DMS114 treated with DMSO at 0.1 percent for 48 hours (cell line): Measurements from ENCODE around the gene YTHDC2.
"Not testable (repeated sequence)": the region's sequence is repeated elsewhere in the genome, so short reads cannot be mapped to it uniquely, and the experiment has no call there.

ENCODE experiments used
- DNase-seq: peaks from one replicate; lab custom pipeline; 2025; ENCODE audit not compliant: unreplicated experiment; lab: John Stamatoyannopoulos, UW

YTHDC2 gene

DNA sequence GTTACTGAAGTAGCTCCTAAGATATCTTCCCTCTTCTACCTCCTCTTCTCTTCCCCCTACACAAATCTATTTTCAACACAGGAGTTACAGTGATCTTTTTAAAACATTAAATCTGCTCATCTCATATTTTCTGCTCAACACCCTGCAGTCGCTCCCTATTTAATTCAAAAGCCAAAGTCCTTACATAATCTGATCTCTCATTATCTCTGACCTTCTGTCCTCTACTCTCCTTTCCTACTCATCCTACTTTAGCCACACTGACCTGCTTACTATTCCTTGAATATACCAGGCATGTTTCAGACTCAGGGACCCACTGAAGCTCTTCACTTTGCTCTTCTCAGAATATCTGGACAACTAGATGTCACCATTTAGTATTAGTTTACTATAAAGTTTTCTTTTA is 87.9 kb downstream of the YTHDC2 start:
- DNase-seq = no peak

DNA sequence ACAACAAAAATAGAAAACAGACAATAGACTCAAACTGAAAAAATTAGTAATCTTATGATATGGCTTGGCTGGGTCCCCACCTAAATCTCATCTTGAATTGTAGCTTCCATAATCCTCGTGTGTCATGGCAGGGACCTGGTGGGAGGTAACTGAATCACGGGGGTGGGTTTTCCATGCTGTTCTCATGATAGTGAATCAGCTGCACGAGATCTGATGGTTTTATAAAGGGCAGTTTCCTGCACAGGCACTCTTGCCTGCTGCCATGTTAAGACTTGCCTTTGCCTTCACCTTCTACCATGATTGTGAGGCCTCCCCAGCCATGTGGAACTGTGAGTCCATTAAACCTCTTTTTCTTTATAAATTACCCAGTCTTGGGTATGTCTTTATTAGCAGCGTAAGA is 89.8 kb downstream of the YTHDC2 start:
- DNase-seq = not testable (repeated sequence)

DNA sequence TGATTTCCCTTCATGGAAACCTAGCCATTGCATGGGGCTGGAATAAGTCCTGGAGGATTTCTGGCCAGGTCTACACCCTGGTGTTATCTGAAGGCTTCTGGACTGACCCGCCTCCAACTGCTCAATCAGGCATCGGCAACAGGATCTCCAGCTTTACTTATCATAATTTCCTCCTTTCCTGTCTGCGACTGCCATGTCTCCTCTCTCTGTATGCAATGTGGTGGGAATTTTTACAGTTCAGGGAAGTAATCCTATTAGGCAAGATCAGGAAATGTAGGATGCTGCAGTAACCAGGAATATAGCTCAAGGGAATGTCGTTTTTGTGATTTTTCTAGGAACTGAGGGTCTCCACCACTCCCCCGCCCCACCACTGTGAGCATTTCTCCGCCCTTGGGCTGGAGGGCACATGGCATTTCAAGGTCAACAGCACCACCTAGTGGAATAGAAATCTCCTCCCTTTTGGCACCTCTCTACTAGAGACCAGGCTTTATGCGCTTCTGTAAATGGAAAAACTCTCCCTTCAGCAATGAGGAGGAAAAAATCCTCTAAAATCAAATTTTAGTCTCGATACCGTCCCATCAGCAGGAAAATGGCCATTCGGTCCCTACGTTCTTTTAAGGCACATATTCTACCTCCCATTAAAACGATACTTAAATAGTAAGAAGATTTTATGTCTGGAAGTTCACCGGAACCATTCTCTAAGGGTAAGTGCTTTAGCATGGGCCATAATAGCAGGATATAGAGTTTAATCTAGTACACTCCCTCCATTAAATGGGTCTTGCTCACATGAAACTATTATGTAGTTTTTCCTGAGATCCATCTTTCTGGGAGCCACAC is 93.0 kb downstream of the YTHDC2 start:
- DNase-seq = peak; percentile 35

DNA sequence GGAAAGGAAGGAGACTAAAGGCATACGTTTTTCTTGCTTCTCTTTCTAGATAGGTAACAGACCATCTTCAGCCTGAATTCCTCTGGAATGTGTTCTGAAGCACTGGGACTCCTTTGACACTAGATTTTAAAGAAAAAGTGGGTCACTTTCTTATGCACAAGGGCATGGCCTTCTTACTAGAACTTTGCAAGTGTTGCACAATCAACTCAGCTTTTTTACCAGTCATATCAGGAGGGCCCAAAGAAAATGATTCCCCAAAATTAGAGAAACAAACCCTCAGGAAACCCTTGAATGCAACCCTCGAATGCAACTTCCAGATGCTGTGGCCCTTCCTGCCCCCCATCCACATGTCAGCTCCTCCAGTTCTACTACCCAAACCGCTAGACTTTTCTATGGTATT is 93.9 kb downstream of the YTHDC2 start:
- no peak for DNase-seq

DNA sequence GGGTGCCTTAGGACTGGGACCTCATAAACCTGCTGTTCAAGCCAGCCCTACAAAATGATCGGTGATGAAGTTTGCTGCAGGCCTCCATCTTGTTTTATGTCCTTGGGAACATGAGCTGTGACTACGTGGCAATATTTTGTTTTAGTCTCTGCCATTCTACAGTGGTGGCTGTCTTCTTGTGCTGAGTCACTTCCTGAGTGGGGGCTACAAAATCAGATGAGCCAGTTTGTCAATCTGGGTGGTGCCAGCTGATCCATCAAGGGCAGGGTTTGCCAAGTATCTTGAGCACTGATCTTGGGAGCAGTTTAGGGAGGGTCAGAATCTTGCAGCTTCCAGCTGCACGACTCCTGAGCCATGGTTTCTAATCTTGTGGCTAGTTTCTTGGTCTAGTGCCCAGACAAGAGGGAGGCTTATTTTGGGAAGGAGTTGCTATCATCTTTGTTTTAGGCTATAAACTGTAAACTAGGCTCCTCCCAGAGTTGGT is 94.7 kb downstream of the YTHDC2 start:
- DNase-seq = no peak

DNA sequence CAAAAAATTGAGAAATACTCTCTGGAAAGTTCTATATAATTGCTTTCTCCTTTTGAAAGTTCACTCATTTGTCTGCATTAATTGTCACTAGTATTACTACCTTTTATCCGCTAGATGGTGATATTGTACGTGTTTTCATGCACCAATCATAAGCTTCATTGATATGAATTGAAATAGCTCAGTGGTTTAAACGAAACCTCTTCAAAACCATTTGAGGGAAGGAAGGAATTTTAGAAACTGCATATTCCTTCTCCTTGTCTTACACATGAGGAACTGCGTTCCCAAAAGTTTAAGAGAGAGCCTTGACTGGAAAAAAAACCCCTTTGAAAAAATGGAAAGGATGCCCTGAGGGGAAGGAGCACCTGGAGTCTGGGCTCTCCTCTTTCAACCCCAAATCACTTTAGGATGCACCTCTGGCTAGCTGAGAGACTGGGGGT is 98.6 kb downstream of the YTHDC2 start:
- DNase-seq = peak; percentile 59

DNA sequence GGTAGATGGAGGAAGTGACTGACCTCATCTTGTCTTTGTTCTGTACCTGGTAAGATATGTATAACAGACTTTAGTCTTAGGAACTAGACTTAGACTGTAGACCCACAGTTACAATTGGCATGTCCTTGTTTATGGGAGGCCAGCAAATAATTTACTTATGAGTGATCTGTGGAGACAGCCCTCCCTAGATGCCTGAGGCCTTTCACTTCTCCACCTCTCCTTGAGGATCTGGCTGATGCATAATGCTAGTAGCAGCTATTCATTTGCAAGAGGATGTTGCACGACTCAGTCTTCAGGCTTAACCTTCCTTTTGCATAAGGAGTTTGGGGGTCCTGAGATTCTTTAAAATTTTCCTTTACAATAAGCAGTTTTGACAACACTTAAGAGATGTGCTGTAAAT is 100.7 kb downstream of the YTHDC2 start:
- DNase-seq = no peak

DNA sequence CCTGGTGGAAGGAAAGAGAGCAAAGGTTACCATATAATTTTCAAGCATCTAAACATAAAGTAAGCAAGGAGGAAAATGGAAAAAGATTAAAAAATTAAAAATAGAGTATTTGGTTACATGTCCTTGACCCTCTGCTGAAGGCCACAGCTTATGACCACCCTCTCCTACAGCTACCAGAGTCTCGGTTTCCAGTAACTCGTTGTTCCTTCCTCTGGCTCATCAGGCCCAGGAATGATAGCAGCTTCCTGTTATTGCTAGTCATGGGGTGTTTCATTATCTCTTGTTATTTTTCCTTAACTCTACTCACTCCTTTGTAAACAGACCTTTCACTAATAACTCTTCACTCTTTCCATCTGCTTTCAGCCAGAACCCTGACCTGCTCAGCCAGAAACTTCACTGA is 102.2 kb downstream of the YTHDC2 start:
- DNase-seq = no peak

DNA sequence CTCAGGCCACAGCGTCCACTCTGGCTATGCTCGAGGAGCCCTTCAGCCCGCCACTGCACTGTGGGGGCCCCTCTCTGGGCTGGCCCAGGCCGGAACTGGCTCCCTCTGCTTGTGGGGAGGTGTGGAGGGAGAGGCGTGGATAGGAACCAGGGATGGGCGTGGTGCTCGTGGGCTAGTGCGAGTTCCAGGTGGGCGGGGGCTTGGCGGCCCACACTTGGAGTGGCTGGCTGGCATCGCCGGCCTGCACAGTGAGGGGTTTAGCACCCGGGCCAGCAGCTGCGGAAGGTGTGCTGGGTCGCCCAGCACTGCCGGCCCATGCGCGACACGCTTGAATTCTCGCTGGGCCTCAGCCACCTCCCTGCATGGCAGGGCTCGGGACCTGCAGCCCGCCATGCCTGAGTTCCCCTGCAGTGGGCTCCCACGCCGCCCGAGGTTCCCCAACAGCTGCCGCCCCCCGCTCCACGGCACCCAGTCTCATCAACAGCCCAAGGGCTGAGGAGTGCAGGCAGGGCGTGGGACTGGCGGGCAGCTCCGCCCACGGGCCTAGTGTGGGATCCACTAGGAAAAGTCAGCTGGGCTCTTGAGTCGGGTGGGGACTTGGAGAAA is 103.8 kb downstream of the YTHDC2 start:
- no peak for DNase-seq

DNA sequence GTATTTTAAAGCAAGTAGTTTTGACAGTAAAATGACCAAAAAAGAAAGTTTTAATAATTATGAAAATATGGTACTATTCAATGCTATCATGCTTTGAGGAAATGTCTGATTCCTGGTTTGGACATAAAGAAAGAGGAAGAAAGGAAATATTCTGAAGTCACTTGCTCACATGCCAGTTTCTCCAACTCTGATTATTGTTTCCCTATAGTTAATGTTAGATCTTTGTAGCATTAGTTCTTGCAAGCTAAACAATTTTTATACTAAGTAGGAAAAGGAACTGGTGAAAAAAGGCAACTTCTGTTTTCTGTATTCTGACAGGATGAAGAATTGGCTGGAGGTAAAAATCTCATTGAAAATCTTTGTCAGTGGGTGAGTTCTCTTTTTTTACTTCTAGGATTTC is 119.5 kb downstream of the YTHDC2 start:
- DNase-seq = no peak

DNA sequence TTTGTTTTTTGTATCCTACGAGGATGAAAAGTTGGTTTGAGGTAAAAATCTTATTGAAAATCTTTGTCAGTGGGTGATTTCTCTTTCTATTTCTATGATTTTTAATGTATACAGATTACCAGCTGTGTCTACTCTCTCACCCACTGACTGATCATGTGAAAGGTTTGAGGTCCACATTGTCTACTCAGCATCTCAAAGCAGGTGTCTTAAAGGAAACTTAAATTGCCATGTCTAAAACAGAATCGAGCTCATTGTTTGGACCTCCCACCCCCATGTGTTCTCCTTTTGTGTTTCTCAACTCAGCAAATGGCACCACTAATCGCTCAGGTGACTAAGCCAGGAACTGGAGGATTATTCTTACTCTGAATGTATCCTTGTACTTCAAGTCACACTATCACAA is 121.5 kb downstream of the YTHDC2 start:
- no peak for DNase-seq

DNA sequence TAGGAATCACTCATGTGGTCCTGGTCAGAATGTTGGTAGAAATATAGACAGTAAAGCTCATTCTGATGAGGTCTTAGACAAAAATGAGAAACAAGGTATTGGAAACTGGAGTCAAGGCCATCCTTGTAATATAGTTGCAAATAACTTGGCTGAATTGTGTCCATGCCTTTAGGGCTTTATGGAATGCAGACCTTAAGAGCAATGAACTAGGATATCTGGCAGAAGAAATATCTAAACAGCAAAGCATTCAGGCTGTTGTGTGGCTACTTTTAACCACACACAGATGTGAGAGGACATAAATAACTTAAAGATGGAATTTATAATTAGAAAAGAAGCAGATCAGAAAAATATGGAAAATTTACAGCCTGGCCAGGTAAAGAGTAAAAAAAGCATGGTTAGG is 128.2 kb downstream of the YTHDC2 start:
- DNase-seq = no peak
